GM12892 (cell line): Measurements from ENCODE around the gene TYSND1.

Experiments used
- POLR2A ChIP-seq: IDR thresholded peaks from 2 replicates; pipeline ENCODE4 v1.6.1; 2011; ENCODE audit warnings: low read depth, low read length, control low read depth
- POLR2AphosphoS5 ChIP-seq: IDR thresholded peaks from 2 replicates; pipeline ENCODE4 v1.6.1; 2011; ENCODE audit warnings: low read depth, low read length, control low read depth
- TAF1 ChIP-seq: IDR thresholded peaks from 2 replicates; pipeline ENCODE4 v1.6.1; 2011; ENCODE audit warnings: low read depth, mild to moderate bottlenecking, control low read depth, low read length, borderline replicate concordance

DNA sequence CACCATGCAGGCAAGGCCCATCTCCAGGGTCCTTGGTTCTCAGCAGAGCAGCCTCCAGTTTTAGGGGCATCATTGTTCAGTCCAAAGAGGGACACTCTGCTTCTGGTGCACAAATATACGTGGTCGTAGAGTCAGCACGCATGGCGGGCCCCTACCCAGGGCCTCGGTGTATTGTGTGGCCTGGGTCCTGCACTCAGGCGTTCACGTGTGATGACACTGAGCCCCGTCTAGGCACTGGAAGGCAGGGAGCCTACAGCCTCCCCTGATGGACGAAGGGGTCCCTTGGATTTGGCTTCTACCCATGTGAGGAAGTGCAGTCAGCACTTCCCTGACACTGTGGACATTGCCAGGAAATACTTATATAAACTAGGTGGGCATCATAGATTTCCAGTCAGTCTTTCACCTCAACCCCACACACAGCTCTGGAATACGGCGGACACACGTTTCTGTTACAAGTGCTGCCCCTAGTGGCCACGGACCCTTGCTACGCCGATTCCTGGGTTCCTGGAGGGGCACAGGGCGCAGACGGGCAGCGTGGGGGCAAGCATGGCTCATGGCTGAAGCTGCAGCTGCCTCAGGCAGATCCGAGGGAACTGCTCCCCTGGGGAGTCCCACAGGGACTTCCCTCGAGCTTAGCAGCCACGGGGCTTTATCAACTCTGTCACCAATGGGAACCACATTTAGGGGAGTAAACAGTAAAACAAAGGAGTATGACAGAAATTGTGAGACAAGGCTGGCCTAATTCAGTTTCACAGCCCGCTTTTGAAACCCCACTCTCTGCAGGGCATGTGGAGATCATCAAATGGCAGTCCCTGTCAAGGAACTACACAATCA is 39.3 kb downstream of the TYSND1 start:
- TF ChIP-seq POLR2AphosphoS5 (0 out of 2 replicates have a peak, but pooled peaks have one; percentile 34), POLR2A (peak; percentile 34), TAF1 (no peak)
